Glutamatergic neuron (in vitro differentiated cells): ENCODE measurements around the gene PHTF2. TPM values are rescaled to one million over a fixed set of nuclear protein-coding genes. Genes with fewer than 3 reads are reported as not detected.
"Not testable (repeated sequence)": the region's sequence is repeated elsewhere in the genome, so short reads cannot be mapped to it uniquely, and the experiment has no call there.

Experiments used
- DNase-seq: peaks from one replicate; pipeline ENCODE4 v3.0.0; 2022
- H3K27ac Mint-ChIP-seq: one replicate; pipeline ENCODE4 v1.8.0; 2020; ENCODE audit warnings: mild to moderate bottlenecking, mixed read lengths, inconsistent platforms; ENCODE audit not compliant: unreplicated experiment
- H3K27me3 Mint-ChIP-seq: one replicate; pipeline ENCODE4 v1.8.0; 2020; ENCODE audit warnings: mild to moderate bottlenecking, moderate library complexity, mixed read lengths, inconsistent platforms; ENCODE audit not compliant: unreplicated experiment
- H3K36me3 Mint-ChIP-seq: one replicate; pipeline ENCODE4 v1.8.0; 2020; ENCODE audit warnings: mild to moderate bottlenecking, mixed read lengths, inconsistent platforms; ENCODE audit not compliant: unreplicated experiment
- H3K4me1 Mint-ChIP-seq: one replicate; pipeline ENCODE4 v1.8.0; 2020; ENCODE audit warnings: mild to moderate bottlenecking, low read depth, mixed read lengths, inconsistent platforms; ENCODE audit not compliant: unreplicated experiment
- H3K4me3 Mint-ChIP-seq: one replicate; pipeline ENCODE4 v1.8.0; 2020; ENCODE audit warnings: mild to moderate bottlenecking, mixed read lengths, inconsistent platforms; ENCODE audit not compliant: unreplicated experiment
- H3K9me3 Mint-ChIP-seq: one replicate; pipeline ENCODE4 v1.8.0; 2020; ENCODE audit warnings: mild to moderate bottlenecking, moderate library complexity, mixed read lengths, inconsistent platforms; ENCODE audit not compliant: unreplicated experiment
- CTCF ChIP-seq: fragments of 200-600 bp; sonication (generic); IDR thresholded peaks from one replicate; pipeline ENCODE4 v1.5.0; 2021; ENCODE audit not compliant: partially characterized antibody, unreplicated experiment
- total RNA-seq: library from RNA; stranded (reverse); fragmentation: NEBNext Ultra II Directional; extraction: Animal tissue kit (Norgen Biotek cat#: 25700); gene quantifications from one replicate; pipeline ENCODE4 v1.2.1, GENCODE V29; 2021; ENCODE audit not compliant: unreplicated experiment

PHTF2 gene
- total RNA-seq, 1 donor from 2014 or later = 15.1 TPM

- no peak overlapping the region for H3K27ac Mint-ChIP-seq
- peaks cover 8% of the 10 kb centered on the region for H3K36me3 Mint-ChIP-seq
- DNase-seq = no peak
- H3K27me3 Mint-ChIP-seq = peaks cover 2% of the 10 kb centered on the region
- no peaks in the 10 kb centered on the region for H3K4me1 Mint-ChIP-seq
- H3K4me3 Mint-ChIP-seq = no peak overlapping the region
- no peak for TF ChIP-seq CTCF
- peaks cover 6% of the 10 kb centered on the region for H3K9me3 Mint-ChIP-seq
Observed at GRCh38 chr7:77783545-77783944, 15.0 kb upstream of the PHTF2 start.

GRCh38 chr7:77784426-77784825, 14.1 kb upstream of the PHTF2 start:
- H3K36me3 Mint-ChIP-seq, H3K27me3 Mint-ChIP-seq, DNase-seq, H3K9me3 Mint-ChIP-seq, H3K4me3 Mint-ChIP-seq, H3K4me1 Mint-ChIP-seq, H3K27ac Mint-ChIP-seq: not testable (repeated sequence)

- DNase-seq = no peak
- no peak overlapping the region for H3K4me3 Mint-ChIP-seq
- H3K27me3 Mint-ChIP-seq = peaks cover 2% of the 10 kb centered on the region
- no peaks in the 10 kb centered on the region for H3K4me1 Mint-ChIP-seq
- H3K36me3 Mint-ChIP-seq = peaks cover 8% of the 10 kb centered on the region
- H3K27ac Mint-ChIP-seq = no peak overlapping the region
- H3K9me3 Mint-ChIP-seq = peaks cover 9% of the 10 kb centered on the region
- TF ChIP-seq CTCF = no peak
Observed at GRCh38 chr7:77786018-77786417, 12.6 kb upstream of the PHTF2 start.

GRCh38 chr7:77786741-77787140, 11.8 kb upstream of the PHTF2 start:
- Mint-ChIP-seq H3K4me1 (no peaks in the 10 kb centered on the region), H3K27me3 (peaks cover 2% of the 10 kb centered on the region), H3K27ac (no peak overlapping the region), H3K9me3 (peaks cover 9% of the 10 kb centered on the region), H3K4me3 (no peak overlapping the region), H3K36me3 (peaks cover 8% of the 10 kb centered on the region)
- TF ChIP-seq CTCF = no peak
- no peak for DNase-seq

GRCh38 chr7:77788327-77788902, 10.2 kb upstream of the PHTF2 start:
- DNase-seq = no peak

More at GRCh38 chr7:77788327-77788902, 10.2 kb upstream of the PHTF2 start:
- Mint-ChIP-seq H3K27ac (no peak overlapping the region), H3K4me1 (no peaks in the 10 kb centered on the region), H3K36me3 (peaks cover 8% of the 10 kb centered on the region), H3K27me3 (peaks cover 4% of the 10 kb centered on the region), H3K9me3 (peaks cover 9% of the 10 kb centered on the region), H3K4me3 (no peak overlapping the region)
- no peak for TF ChIP-seq CTCF
